Smooth muscle cell (in vitro differentiated cells): Measurements from ENCODE around the gene CRTC3. TPM values are rescaled to one million over a fixed set of nuclear protein-coding genes. Genes with fewer than 3 reads are reported as not detected.

Experiments
- DNase-seq: peaks from one replicate; lab custom pipeline; 2025; ENCODE audit not compliant: unreplicated experiment; lab: John Stamatoyannopoulos, UW
- H2AFZ ChIP-seq: fragments of 200-600 bp; sonication (generic); 2 replicates; pipeline ENCODE4 v1.6.0; 2016; ENCODE audit warnings: antibody characterized with exemption, low read depth, mild to moderate bottlenecking
- H3F3A ChIP-seq: fragments of 200-600 bp; sonication (generic); 2 replicates; pipeline ENCODE4 v1.6.0; 2017; ENCODE audit warnings: antibody characterized with exemption, low read depth
- H3K27ac ChIP-seq: fragments of 200-600 bp; sonication (generic); 2 replicates; pipeline ENCODE4 v1.5.1; 2016; ENCODE audit warnings: low read depth, mild to moderate bottlenecking
- H3K27me3 ChIP-seq: fragments of 200-600 bp; sonication (generic); 2 replicates; pipeline ENCODE4 v1.6.1; 2016; ENCODE audit warnings: low read depth, mild to moderate bottlenecking
- H3K36me3 ChIP-seq: fragments of 200-600 bp; sonication (generic); 2 replicates; pipeline ENCODE4 v1.5.1; 2016; ENCODE audit warnings: low read depth
- H3K4me1 ChIP-seq: fragments of 200-600 bp; sonication (generic); 2 replicates; pipeline ENCODE4 v1.5.1; 2016; ENCODE audit warnings: low read depth
- H3K4me2 ChIP-seq: fragments of 200-600 bp; sonication (generic); 2 replicates; pipeline ENCODE4 v1.6.0; 2016; ENCODE audit warnings: mild to moderate bottlenecking
- H3K4me3 ChIP-seq: fragments of 200-600 bp; sonication (generic); 2 replicates; pipeline ENCODE4 v1.5.1; 2016; ENCODE audit warnings: mild to moderate bottlenecking
- H3K79me2 ChIP-seq: fragments of 200-600 bp; sonication (generic); 2 replicates; pipeline ENCODE4 v1.6.0; 2016; ENCODE audit warnings: low read depth, mild to moderate bottlenecking
- H3K9ac ChIP-seq: fragments of 200-600 bp; sonication (generic); 2 replicates; pipeline ENCODE4 v1.6.0; 2016; ENCODE audit warnings: low read depth
- H3K9me3 ChIP-seq: fragments of 200-600 bp; sonication (generic); replicated peaks from 2 replicates; pipeline ENCODE4 v1.5.1; 2016; ENCODE audit warnings: low read depth
- H4K20me1 ChIP-seq: fragments of 200-600 bp; sonication (generic); 2 replicates; pipeline ENCODE4 v1.6.0; 2016; ENCODE audit warnings: low read depth
- WGBS: methylation state at CpG from one replicate; pipeline ENCODE4 v1.1.7; 2016; ENCODE audit warnings: low lambda C conversion rate; 5-methylcytosine and 5-hydroxymethylcytosine counted together
- polyA plus RNA-seq: library from polyadenylated mRNA; unstranded; fragments of >200 nt; fragmentation: Nextera tagmentation; extraction: Ambion mirVana; gene quantifications from 2 replicates; pipeline ENCODE4 v1.2.1, GENCODE V29; 2016
- total RNA-seq: library from RNA; depleted of rRNA; stranded (reverse); fragments of >200 nt; gene quantifications from 2 replicates; pipeline ENCODE4 v1.2.3, GENCODE V29; 2014
- TF ChIP-seq, protein P1 (sequence below): fragments of 200-600 bp; sonication (generic); IDR thresholded peaks from 2 replicates; pipeline ENCODE4 v1.5.1; 2017; ENCODE audit warnings: borderline replicate concordance, mild to moderate bottlenecking, antibody characterized with exemption; ENCODE audit not compliant: insufficient read depth, poor library complexity, severe bottlenecking

CRTC3 gene
- total and polyA plus RNA-seq, 2 experiments from 2014 or later = 12.2 to 12.5 TPM

GRCh38 chr15:90641581-90642463 is 112.1 kb downstream of the CRTC3 start:
- H2AFZ ChIP-seq = no peak overlapping the region
- peaks cover 10% of the 10 kb centered on the region for H3K4me1 ChIP-seq
- H3K9ac ChIP-seq = no peak overlapping the region
- H3F3A ChIP-seq = peaks cover 4% of the 10 kb centered on the region
- no peak overlapping the region for H3K4me3 ChIP-seq
- H3K36me3 ChIP-seq = no peaks in the 10 kb centered on the region
- no peak for DNase-seq
- 87% methylated on average over 16 of the region's 16 CpGs for WGBS
- no peaks in the 10 kb centered on the region for H3K9me3 ChIP-seq
- H3K27me3 ChIP-seq = no peaks in the 10 kb centered on the region
- TF ChIP-seq, protein P1, sequence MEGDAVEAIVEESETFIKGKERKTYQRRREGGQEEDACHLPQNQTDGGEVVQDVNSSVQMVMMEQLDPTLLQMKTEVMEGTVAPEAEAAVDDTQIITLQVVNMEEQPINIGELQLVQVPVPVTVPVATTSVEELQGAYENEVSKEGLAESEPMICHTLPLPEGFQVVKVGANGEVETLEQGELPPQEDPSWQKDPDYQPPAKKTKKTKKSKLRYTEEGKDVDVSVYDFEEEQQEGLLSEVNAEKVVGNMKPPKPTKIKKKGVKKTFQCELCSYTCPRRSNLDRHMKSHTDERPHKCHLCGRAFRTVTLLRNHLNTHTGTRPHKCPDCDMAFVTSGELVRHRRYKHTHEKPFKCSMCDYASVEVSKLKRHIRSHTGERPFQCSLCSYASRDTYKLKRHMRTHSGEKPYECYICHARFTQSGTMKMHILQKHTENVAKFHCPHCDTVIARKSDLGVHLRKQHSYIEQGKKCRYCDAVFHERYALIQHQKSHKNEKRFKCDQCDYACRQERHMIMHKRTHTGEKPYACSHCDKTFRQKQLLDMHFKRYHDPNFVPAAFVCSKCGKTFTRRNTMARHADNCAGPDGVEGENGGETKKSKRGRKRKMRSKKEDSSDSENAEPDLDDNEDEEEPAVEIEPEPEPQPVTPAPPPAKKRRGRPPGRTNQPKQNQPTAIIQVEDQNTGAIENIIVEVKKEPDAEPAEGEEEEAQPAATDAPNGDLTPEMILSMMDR = no peak
- H3K27ac ChIP-seq = no peak overlapping the region
- H3K79me2 ChIP-seq = no peaks in the 10 kb centered on the region
- H4K20me1 ChIP-seq = peaks cover 3% of the 10 kb centered on the region
- H3K4me2 ChIP-seq = no peak overlapping the region

- Histone ChIP-seq H3K4me3 (no peak overlapping the region), H3K9me3 (no peaks in the 10 kb centered on the region), H3F3A (peaks cover 4% of the 10 kb centered on the region), H3K4me2 (no peak overlapping the region), H3K36me3 (no peaks in the 10 kb centered on the region), H2AFZ (no peak overlapping the region), H3K79me2 (no peaks in the 10 kb centered on the region), H3K9ac (no peak overlapping the region), H3K27ac (no peak overlapping the region), H3K4me1 (peaks cover 9% of the 10 kb centered on the region), H4K20me1 (peaks cover 3% of the 10 kb centered on the region), H3K27me3 (no peaks in the 10 kb centered on the region)
- TF ChIP-seq, protein P1 = no peak
- no peak for DNase-seq
- 92% methylated on average over 30 of the region's 30 CpGs for WGBS
Observed at GRCh38 chr15:90642464-90643300, 113.0 kb downstream of the CRTC3 start.

- H2AFZ ChIP-seq = no peak overlapping the region
- peaks cover 3% of the 10 kb centered on the region for H4K20me1 ChIP-seq
- H3K9me3 ChIP-seq = no peaks in the 10 kb centered on the region
- peaks cover 4% of the 10 kb centered on the region for H3F3A ChIP-seq
- TF ChIP-seq, protein P1 = no peak
- H3K27me3 ChIP-seq = no peaks in the 10 kb centered on the region
- no peak overlapping the region for H3K27ac ChIP-seq
- DNase-seq = no peak
- peaks cover 4% of the 10 kb centered on the region for H3K4me1 ChIP-seq
- H3K4me3 ChIP-seq = no peak overlapping the region
- WGBS = 94% methylated on average over 7 of the region's 7 CpGs
- H3K36me3 ChIP-seq = no peaks in the 10 kb centered on the region
- no peaks in the 10 kb centered on the region for H3K79me2 ChIP-seq
- no peak overlapping the region for H3K4me2 ChIP-seq
- no peak overlapping the region for H3K9ac ChIP-seq
Observed at GRCh38 chr15:90643301-90643632, 113.5 kb downstream of the CRTC3 start.
